Gastroesophageal sphincter (tissue), 3 donors: Measurements from ENCODE around the gene CIB4.

Experiments used
- POLR2A ChIP-seq, 2 donors: fragments of 450-650 bp; IDR thresholded peaks; one replicate each; pipeline ENCODE4 v1.6.1; 2017; ENCODE audit warnings: antibody characterized with exemption in 2 of 2, mild to moderate bottlenecking in 2 of 2, moderate library complexity in 1 of 2
- POLR2AphosphoS5 ChIP-seq: sonication (generic); formaldehyde crosslinking; IDR thresholded peaks from one replicate; pipeline ENCODE4 v1.6.1; 2017; ENCODE audit warnings: antibody characterized with exemption
- TF ChIP-seq, protein P1 (sequence below), 4 experiments: fragments of 200-600 bp in 2 of 4; fragments of 450-650 bp in 2 of 4; sonication (generic) in 1 of 4; IDR thresholded peaks; one replicate each; pipeline ENCODE4 v1.5.1; 2017 to 2019; ENCODE audit warnings: antibody characterized with exemption in 4 of 4, mild to moderate bottlenecking in 2 of 4, moderate library complexity in 2 of 4

DNA sequence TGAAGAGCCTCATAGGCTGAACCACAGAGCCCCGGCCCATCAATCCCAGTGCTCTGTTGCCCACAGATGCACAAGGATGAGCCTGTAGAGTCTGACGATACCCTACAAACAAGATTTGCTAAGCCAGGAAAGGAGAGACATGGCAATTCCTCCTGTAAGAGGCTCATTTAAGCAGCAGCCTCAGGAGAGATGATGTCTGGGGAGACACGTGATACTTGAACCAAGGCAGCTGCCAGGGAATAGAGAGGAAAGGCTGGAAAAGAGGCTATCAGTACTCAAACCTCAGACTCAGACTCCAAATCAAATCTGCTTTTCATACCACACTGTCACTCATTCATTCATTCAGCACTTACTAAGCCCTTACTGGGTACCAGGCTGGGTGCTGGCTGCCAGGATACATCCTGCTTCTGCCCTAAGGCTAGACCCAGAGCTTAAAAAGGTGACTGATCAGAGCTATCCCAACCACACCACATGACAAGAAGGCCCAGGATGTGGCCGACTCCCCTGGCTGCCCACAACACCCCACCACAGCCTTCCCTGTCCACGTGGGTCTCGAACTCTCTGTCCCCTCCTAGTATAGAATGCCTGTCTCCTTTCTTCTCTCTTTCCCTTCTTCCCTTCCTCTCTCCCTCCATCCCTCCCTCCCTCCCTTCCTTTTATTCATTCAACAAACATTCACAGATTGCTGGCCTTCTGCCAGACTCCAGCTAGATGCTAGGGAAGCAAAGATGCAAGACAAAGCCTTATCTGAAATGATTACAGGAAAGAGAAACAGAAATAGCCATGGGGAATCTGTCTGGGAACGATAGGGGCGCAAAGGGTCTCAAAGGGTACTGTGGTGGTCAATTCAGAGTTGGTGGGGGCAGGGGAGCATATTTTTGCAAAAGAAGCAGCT lies 27.9 kb upstream of the CIB4 start:
- TF ChIP-seq, protein P1, sequence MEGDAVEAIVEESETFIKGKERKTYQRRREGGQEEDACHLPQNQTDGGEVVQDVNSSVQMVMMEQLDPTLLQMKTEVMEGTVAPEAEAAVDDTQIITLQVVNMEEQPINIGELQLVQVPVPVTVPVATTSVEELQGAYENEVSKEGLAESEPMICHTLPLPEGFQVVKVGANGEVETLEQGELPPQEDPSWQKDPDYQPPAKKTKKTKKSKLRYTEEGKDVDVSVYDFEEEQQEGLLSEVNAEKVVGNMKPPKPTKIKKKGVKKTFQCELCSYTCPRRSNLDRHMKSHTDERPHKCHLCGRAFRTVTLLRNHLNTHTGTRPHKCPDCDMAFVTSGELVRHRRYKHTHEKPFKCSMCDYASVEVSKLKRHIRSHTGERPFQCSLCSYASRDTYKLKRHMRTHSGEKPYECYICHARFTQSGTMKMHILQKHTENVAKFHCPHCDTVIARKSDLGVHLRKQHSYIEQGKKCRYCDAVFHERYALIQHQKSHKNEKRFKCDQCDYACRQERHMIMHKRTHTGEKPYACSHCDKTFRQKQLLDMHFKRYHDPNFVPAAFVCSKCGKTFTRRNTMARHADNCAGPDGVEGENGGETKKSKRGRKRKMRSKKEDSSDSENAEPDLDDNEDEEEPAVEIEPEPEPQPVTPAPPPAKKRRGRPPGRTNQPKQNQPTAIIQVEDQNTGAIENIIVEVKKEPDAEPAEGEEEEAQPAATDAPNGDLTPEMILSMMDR (IDR thresholded peaks at IDR 0.05), result no peak
- no peak for TF ChIP-seq POLR2AphosphoS5
- no peak for TF ChIP-seq POLR2A (IDR thresholded peaks at IDR 0.05)
